K562 (cell line): Measurements from ENCODE around the gene CHST12. TPM values are rescaled to one million over a fixed set of nuclear protein-coding genes. Genes with fewer than 3 reads are reported as not detected.

ENCODE experiments used
- ARID4B ChIP-seq: sonication (generic); formaldehyde crosslinking; IDR thresholded peaks from 2 replicates; pipeline ENCODE4 v1.8.0; 2022; ENCODE audit warnings: mild to moderate bottlenecking, missing genetic modification reagents
- CBX3 ChIP-seq, 2 experiments: IDR thresholded peaks; 1 replicate in 1 of 2; 2 replicates in 1 of 2; pipeline ENCODE4 v1.6.1; 2012; ENCODE audit warnings: inconsistent platforms in 2 of 2, low read length in 2 of 2, borderline replicate concordance in 1 of 2, control low read depth in 1 of 2
- CHAMP1 ChIP-seq: fragments of 450-650 bp; IDR thresholded peaks from 2 replicates; pipeline ENCODE4 v1.6.1; 2016; ENCODE audit warnings: mild to moderate bottlenecking
- E2F8 ChIP-seq: fragments of 450-650 bp; IDR thresholded peaks from 2 replicates; pipeline ENCODE4 v1.7.1; 2018; ENCODE audit warnings: mild to moderate bottlenecking, low read depth; ENCODE audit not compliant: partially characterized antibody
- HDAC1 ChIP-seq, 2 experiments: fragments of 450-650 bp; IDR thresholded peaks; 2 replicates each; pipeline ENCODE4 v1.6.1; 2016 to 2017; ENCODE audit warnings: inconsistent platforms in 1 of 2, mild to moderate bottlenecking in 1 of 2, moderate library complexity in 1 of 2
- ILF3 ChIP-seq: fragments of 450-650 bp; IDR thresholded peaks from 2 replicates; pipeline ENCODE4 v1.6.1; 2018; ENCODE audit warnings: antibody characterized with exemption, mild to moderate bottlenecking, moderate library complexity, borderline replicate concordance
- KDM4B ChIP-seq, 2 experiments: fragments of 450-650 bp in 1 of 2; sonication (generic) in 1 of 2; IDR thresholded peaks; 2 replicates each; pipeline ENCODE4 v1.6.1; 2016 to 2017; ENCODE audit warnings: borderline replicate concordance in 2 of 2, antibody characterized with exemption in 1 of 2, low read depth in 1 of 2, mild to moderate bottlenecking in 1 of 2
- KDM5B ChIP-seq: fragments of 200-600 bp; sonication (generic); IDR thresholded peaks from 2 replicates; pipeline ENCODE4 v1.6.1; 2012; ENCODE audit warnings: low read depth, mild to moderate bottlenecking, moderate library complexity, low read length, control low read depth, inconsistent platforms; ENCODE audit not compliant: insufficient replicate concordance
- LARP7 ChIP-seq: fragments of 450-650 bp; IDR thresholded peaks from 2 replicates; pipeline ENCODE4 v1.6.1; 2016
- NBN ChIP-seq: fragments of 450-650 bp; IDR thresholded peaks from 2 replicates; pipeline ENCODE4 v1.6.1; 2016; ENCODE audit warnings: low read depth, mild to moderate bottlenecking
- NCOA1 ChIP-seq: fragments of 450-650 bp; IDR thresholded peaks from 2 replicates; pipeline ENCODE4 v1.6.1; 2016; ENCODE audit warnings: low read depth
- STAT6 ChIP-seq: sonication (generic); formaldehyde crosslinking; IDR thresholded peaks from 2 replicates; pipeline ENCODE4 v1.8.1; 2023; ENCODE audit warnings: mild to moderate bottlenecking, missing genetic modification reagents
- SUPT5H ChIP-seq: fragments of 450-650 bp; IDR thresholded peaks from 2 replicates; pipeline ENCODE4 v1.6.1; 2016
- THRAP3 ChIP-seq: fragments of 450-650 bp; IDR thresholded peaks from 2 replicates; pipeline ENCODE4 v1.6.1; 2016; ENCODE audit warnings: mild to moderate bottlenecking, inconsistent platforms, borderline replicate concordance
- polyA plus RNA-seq, 8 experiments: library from polyadenylated mRNA; depleted of rRNA in 4 of 8; stranded (reverse) in 5 of 8; unstranded in 3 of 8; fragments of >200 nt; fragmentation: Nextera tagmentation in 2 of 8; fragmentation: Illumina TruSeq in 1 of 8; extraction: Ambion mirVana in 2 of 8; extraction: Trizol in 1 of 8; gene quantifications; 2 replicates each; pipeline versions ENCODE4 v1.2.1 to v1.2.3, GENCODE V29; 2011 to 2014; ENCODE audit warnings: inconsistent platforms in 1 of 8, missing spikeins in 1 of 8
- total RNA-seq, 7 experiments: library from RNA; depleted of rRNA in 6 of 7; stranded (reverse); fragments of >200 nt in 6 of 7; fragmentation: Illumina TruSeq in 2 of 7; extraction: Trizol in 2 of 7; gene quantifications; 2 replicates each; pipeline versions ENCODE4 v1.2.1 to v1.2.3, GENCODE V29; 2011 to 2021; ENCODE audit warnings: low replicate concordance in 1 of 7

CHST12 gene
- total and polyA plus RNA-seq, 9 of the 15 experiments (the other 6 are each of a cell fraction or from before 2014, with no cell fraction given): 0.18 to 19.8 (median 3.6) TPM

- no peak for TF ChIP-seq STAT6
- 0 out of 2 replicates have a peak, but pooled peaks have one; percentile 33 for TF ChIP-seq THRAP3
- TF ChIP-seq HDAC1 (IDR thresholded peaks at IDR 0.05): peak; percentile 74 to 93; a peak in 3 of 4 replicates
- TF ChIP-seq NBN: peak; percentile 71
- TF ChIP-seq KDM4B (IDR thresholded peaks at IDR 0.05; ENCODE audit: borderline replicate concordance in 2 of 2, low read depth in 1 of 2): no peak
- no peak for TF ChIP-seq CHAMP1
- peak; percentile 54; the same call in 1 of the 2 replicates for TF ChIP-seq ARID4B (CRISPR knock-in tag)
- TF ChIP-seq E2F8: peak; percentile 79
- TF ChIP-seq SUPT5H: peak; percentile 76
- peak; percentile 80 for TF ChIP-seq KDM5B
- peak; percentile 86; the same call in 1 of the 2 replicates for TF ChIP-seq LARP7
- TF ChIP-seq CBX3 (IDR thresholded peaks at IDR 0.05; ENCODE audit: borderline replicate concordance in 1 of 2, low read length in 2 of 2): peak in 1 of 2 experiments; percentile 94; a peak in 2 of 3 replicates
- no peak for TF ChIP-seq NCOA1
- no peak for TF ChIP-seq ILF3
Observed at GRCh38 chr7:2403014-2403717, at the start of gene CHST12 (continued).
